22Rv1 (cell line): ENCODE measurements around the gene DPP3.

Experiments
- H3K27ac ChIP-seq: fragments of 450-650 bp; 2 replicates; pipeline ENCODE4 v1.5.1; 2017
- CTCF ChIP-seq: fragments of 450-650 bp; IDR thresholded peaks from 2 replicates; pipeline ENCODE4 v1.5.1; 2017; ENCODE audit warnings: mild to moderate bottlenecking
- ZFX ChIP-seq: fragments of 450-650 bp; IDR thresholded peaks from 2 replicates; pipeline ENCODE4 v1.6.1; 2017; ENCODE audit warnings: antibody characterized with exemption, borderline replicate concordance

DPP3 gene

GRCh38 chr11:66556086-66556485 lies 75.9 kb downstream of the DPP3 start:
- no peak overlapping the region for H3K27ac ChIP-seq
- TF ChIP-seq CTCF = no peak
- TF ChIP-seq ZFX = no peak

DNA sequence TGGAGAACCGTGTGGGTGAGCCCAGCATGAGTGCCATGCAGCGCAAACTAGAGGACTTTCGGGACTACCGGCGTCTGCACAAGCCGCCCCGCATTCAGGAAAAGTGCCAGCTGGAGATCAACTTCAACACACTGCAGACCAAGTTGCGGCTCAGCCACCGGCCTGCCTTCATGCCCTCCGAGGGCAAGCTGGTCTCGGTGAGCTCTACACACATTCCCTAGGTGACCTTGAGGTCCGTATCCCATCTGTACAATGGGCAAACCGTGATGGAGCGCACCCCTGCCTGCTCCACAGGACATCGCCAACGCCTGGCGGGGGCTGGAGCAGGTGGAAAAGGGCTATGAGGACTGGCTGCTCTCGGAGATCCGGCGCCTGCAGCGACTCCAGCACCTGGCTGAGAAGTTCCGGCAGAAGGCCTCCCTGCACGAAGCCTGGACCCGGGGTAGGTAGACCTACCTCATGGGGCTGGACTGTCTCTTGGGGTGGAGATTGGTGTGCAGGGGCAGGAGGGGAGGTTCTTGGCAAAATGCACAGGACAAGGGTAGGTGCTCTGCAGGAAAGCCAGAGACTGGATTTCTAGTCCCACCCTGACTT lies 77.6 kb downstream of the DPP3 start:
- H3K27ac ChIP-seq = no peak overlapping the region

More for the DNA sequence above, 77.6 kb downstream of the DPP3 start:
- TF ChIP-seq ZFX = no peak
- no peak for TF ChIP-seq CTCF
